ENCODE results near the gene TUBGCP2.

TUBGCP2 gene

DNA sequence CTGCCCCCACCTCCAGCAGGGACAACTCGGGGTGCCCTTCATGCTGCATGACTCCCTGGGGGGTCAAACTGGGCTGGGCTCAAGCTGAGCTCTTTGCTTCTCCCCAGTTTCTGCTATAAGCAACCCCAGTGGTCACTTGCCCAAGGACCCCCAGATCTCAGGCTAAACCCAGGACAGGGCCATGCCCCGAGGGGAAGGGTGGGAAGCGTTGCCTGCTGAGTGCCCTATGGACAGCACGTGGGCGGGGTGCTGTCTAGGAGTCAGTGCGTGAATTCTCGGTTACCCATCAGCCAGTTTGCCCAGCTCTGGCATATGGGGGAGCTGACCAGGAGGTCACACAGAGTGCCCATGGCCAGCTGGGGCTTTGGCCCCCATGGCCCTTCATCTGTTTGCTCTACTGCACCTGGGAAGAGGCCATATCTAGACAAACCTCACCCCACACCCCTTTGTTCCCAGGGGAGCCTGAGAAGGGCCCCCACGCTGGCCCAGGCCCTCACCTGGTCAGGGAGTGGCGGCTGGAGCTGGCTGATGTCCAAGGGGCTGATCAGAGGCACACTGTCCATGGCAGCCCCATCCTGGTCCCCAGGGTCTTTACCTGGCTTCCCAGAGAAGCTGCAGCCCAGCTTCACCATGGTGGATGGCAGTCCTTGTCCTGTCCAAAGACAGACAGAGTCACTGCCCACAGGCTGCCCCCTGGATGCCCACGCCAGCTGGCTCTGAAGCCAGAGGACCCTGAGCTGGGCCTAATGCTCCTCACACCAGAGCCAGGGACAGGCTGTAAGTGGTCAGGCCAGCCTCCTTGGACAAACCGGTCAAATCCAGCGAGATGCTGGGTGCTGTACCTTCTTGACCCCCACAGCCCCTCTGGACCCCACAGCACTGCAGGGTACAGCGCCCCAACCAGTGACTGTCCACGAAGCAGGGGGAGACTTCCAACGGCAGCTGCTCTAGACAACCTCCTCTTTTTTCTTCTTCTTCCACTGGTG, 20.0 kb upstream of the TUBGCP2 start:
- in situ Hi-C loops (cut with MboI; ENCODE audit: low sequenced_read_pairs, unreplicated experiment) = no loop called here
- TF ChIP-seq, protein P1, sequence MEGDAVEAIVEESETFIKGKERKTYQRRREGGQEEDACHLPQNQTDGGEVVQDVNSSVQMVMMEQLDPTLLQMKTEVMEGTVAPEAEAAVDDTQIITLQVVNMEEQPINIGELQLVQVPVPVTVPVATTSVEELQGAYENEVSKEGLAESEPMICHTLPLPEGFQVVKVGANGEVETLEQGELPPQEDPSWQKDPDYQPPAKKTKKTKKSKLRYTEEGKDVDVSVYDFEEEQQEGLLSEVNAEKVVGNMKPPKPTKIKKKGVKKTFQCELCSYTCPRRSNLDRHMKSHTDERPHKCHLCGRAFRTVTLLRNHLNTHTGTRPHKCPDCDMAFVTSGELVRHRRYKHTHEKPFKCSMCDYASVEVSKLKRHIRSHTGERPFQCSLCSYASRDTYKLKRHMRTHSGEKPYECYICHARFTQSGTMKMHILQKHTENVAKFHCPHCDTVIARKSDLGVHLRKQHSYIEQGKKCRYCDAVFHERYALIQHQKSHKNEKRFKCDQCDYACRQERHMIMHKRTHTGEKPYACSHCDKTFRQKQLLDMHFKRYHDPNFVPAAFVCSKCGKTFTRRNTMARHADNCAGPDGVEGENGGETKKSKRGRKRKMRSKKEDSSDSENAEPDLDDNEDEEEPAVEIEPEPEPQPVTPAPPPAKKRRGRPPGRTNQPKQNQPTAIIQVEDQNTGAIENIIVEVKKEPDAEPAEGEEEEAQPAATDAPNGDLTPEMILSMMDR (IDR thresholded peaks at IDR 0.05; ENCODE audit: borderline replicate concordance, control extremely low read depth, extremely low read depth, insufficient read depth, missing control alignments) = no peak
- DNase-seq (ENCODE audit: low spot score) = no peak

DNA sequence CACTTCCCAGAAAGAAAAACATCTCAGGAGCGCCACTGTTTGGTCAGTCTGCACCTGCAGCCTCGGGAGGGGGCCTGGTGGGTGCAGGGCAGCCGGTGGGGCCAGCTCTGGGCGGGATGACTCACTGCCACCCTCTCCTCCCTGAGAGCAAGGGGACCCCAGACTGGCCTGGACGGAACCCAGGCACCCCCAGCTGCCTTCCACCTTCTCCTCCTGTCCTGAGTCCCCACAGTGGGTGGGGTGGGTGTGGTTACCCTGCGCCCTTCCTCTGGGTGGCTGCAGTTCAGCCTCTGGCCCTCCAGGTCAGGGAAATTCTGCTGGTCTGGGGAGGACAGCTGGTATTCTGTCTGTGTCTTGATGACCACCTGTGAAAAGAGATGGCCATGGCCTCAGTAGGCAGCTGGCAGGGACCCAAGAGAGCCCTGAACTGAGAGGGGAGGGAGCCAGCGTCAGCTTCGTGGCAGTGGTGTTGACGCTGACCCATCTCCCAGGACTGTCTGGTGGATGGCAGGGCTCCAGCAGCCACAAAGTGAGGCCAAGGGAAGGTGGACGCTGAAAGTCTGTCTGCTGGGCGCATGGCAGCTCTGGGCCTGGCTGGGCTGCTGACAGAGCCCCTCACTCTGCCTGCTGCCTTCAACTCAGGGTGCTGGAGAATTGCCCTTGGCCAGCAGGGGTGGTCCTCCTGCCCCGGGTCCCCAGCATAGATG, 19.1 kb upstream of the TUBGCP2 start:
- DNase-seq (ENCODE audit: low spot score) = no peak
- TF ChIP-seq, protein P1 (IDR thresholded peaks at IDR 0.05; ENCODE audit: borderline replicate concordance, control extremely low read depth, extremely low read depth, insufficient read depth, missing control alignments) = no peak
- in situ Hi-C loops (cut with MboI; ENCODE audit: low sequenced_read_pairs, unreplicated experiment) = no loop called here

DNA sequence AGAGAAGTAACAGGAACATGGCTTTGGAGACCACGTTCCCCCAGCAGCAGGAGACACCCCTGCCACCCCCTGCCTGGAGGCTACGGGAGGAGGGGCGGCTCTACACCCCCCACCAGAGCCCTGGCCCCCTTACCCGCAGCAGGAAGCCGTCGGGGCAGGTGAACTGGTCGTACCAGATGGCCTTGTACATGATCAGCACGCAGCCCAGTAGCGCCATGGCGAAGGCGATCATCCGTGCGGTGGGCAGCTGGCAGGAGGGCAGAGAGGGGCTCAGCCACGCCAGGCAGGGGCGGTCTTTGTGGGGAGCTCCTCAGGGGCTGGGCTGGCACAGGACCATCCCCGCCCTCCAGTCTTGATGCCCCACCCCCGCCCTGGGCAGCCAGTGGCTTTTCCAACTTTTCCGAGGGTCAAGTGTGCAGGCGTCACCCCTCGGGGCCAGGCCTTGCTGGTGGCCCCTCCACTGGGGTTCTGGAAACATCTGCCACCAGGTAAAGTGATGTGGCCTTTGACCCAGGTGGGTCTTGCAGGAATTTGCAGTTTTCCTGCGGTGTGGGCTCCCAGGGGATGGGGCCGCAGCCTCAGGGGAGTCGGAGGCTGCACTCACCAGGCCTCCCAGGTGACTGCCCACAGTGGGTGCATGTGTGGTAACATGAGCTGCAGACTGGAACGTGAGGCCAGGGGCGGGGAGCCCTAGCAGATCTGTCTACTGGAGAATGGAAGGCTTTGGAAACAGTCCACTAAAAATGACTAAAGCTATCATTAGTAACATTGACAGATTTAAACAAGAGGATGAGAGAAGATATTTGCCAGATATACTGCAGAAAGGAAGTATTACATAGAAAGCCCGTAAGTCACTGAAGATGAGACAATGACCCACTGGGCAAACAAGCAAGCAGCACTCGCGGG, 18.3 kb upstream of the TUBGCP2 start:
- in situ Hi-C loops (cut with MboI; ENCODE audit: low sequenced_read_pairs, unreplicated experiment) = no loop called here
- TF ChIP-seq, protein P1 (IDR thresholded peaks at IDR 0.05; ENCODE audit: borderline replicate concordance, control extremely low read depth, extremely low read depth, insufficient read depth, missing control alignments) = no peak
- DNase-seq (ENCODE audit: low spot score) = no peak

DNA sequence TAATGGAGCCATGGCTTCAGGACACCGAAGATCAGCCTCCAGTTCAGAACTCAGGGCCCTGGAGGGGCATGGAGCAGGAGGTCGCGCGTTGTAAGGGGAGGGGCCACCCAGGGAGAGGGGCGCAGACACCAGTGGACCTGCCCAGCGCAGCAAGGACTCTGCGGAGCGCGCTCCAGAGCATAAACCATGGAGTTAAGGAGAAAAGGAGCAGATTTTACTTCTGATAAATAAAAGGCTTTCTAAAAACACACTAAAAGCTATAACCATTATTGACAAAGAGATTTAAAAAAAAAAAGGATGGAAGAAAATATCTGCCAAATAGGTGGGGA, 17.5 kb upstream of the TUBGCP2 start:
- in situ Hi-C loops (cut with MboI; ENCODE audit: low sequenced_read_pairs, unreplicated experiment) = no loop called here
- TF ChIP-seq, protein P1 (IDR thresholded peaks at IDR 0.05; ENCODE audit: borderline replicate concordance, control extremely low read depth, extremely low read depth, insufficient read depth, missing control alignments) = no peak
- DNase-seq (ENCODE audit: low spot score) = no peak

DNA sequence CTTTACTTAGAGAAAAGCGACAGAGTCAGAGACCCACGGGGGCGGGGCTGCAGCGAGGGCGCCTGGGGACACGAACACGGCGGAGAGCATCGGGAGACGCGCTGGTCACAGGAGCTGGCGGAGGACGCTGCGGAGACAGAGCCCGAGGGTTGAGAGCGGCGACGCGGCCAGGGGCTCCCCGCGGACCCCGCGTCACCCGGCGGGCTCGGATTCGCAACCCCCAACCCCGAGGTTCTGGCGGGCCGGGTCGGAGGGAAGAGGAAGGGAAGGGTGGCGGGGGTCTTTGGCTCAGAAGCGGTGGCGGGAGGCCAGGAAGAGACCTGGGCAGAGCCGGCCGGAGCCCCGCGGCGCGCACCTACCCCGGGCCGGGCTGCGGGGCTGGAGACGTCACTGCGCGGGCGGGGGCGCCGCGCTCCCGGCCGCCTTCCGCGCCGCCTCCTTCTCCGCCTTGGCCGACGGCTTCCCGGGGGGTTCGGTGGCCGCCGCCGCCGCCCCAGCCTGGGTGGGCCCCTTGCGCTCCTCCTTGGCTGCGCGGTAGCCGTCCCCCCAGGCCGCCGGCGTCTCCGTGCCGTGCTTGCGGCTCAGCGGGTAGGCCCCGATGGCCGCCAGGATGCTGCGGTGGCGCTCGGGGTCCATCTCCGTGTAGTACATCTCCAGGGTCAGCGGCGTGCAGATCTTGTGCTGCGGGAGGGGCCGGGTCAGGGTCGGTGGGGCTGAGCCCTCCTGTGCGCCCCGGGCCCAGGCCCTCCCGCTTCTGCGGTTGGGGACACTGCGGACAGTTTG, 17.0 kb upstream of the TUBGCP2 start:
- in situ Hi-C loops (cut with MboI; ENCODE audit: low sequenced_read_pairs, unreplicated experiment) = no loop called here
- no peak for DNase-seq (ENCODE audit: low spot score)
- TF ChIP-seq, protein P1 (IDR thresholded peaks at IDR 0.05; ENCODE audit: borderline replicate concordance, control extremely low read depth, extremely low read depth, insufficient read depth, missing control alignments) = no peak

Data from GM13976 (cell line).